ENCODE results near the gene IL1B. TPM values are rescaled to one million over a fixed set of nuclear protein-coding genes. Genes with fewer than 3 reads are reported as not detected.

IL1B gene
- total RNA-seq, 2 experiments from 2014 or later = 3.8 to 5.6 TPM

DNA sequence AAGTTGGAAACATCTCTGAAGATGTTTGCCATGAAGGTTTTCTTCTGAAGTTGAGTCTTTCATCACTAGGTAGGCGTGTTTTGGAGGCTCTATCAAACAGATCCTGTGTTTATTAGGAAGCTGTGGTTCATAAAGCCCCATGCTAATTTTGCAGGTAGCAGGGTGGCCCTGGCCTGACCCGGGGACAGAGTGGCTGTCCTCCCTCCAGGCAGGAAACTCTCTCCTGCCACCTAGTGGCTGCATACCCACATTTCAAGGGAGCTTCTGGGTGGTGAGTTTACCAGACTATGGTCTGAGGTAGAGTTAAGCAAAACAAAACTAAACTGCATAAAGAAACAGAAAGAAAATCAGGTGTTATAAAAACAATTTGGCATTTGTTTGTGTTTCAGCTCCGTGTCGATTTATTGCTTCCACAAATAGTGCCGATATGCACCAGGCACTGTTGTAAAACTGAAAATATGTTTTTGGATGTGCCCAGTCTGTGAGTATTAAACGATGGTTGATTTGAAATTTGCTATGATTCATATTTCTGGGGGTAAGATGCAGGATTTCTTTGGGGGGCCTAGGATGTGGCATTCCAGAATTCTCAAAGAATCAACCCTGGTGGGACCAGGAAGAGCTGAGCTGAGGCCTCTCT, 48.4 kb upstream of the IL1B start:
- H3K27ac Mint-ChIP-seq = no peak overlapping the region
- ChIA-PET POLR2A (interaction anchor here (0.6 to 1.0 kb wide), 2 partner anchors 19 to 135 kb away, joined by 3 to 5 read pairs; no protein-coding TSS in a partner anchor), CTCF (interaction anchor here (0.7 to 2.3 kb wide), 8 partner anchors 11 to 136 kb away, joined by 3 to 25 read pairs (median 4); partner anchors contain the start of gene CKAP2L)
- ATAC-seq (ENCODE audit: poor library complexity) = peak; percentile 78
- no peaks in the 10 kb centered on the region for H3K9me3 Mint-ChIP-seq
- H3K27ac ChIP-seq (ENCODE audit: low read depth in 1 of 2, low read length in 2 of 2) = no peak overlapping the region
- DNase-seq = peak; percentile 39 to 78 (median 58)
- H3K27me3 ChIP-seq (ENCODE audit: control insufficient read depth in 1 of 2, insufficient read depth in 2 of 2, low read length in 2 of 2) = no peaks in the 10 kb centered on the region
- peaks cover 6% of the 10 kb centered on the region for H3K4me1 Mint-ChIP-seq (ENCODE audit: low read depth)
- TF ChIP-seq, protein P1, sequence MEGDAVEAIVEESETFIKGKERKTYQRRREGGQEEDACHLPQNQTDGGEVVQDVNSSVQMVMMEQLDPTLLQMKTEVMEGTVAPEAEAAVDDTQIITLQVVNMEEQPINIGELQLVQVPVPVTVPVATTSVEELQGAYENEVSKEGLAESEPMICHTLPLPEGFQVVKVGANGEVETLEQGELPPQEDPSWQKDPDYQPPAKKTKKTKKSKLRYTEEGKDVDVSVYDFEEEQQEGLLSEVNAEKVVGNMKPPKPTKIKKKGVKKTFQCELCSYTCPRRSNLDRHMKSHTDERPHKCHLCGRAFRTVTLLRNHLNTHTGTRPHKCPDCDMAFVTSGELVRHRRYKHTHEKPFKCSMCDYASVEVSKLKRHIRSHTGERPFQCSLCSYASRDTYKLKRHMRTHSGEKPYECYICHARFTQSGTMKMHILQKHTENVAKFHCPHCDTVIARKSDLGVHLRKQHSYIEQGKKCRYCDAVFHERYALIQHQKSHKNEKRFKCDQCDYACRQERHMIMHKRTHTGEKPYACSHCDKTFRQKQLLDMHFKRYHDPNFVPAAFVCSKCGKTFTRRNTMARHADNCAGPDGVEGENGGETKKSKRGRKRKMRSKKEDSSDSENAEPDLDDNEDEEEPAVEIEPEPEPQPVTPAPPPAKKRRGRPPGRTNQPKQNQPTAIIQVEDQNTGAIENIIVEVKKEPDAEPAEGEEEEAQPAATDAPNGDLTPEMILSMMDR (IDR thresholded peaks at IDR 0.05) = peak; percentile 95
- H3K36me3 Mint-ChIP-seq (ENCODE audit: low read depth) = no peaks in the 10 kb centered on the region
- H3K4me3 Mint-ChIP-seq = no peak overlapping the region
- intact Hi-C loops (cut with DNase I, micrococcal nuclease) = loop anchor here (1.0 kb wide), 2 partner anchors 135 to 136 kb away; no protein-coding TSS in a partner anchor
- H3K4me3 ChIP-seq (ENCODE audit: low read length) = no peak overlapping the region
- no peaks in the 10 kb centered on the region for H3K9me3 ChIP-seq (ENCODE audit: control insufficient read depth in 1 of 2, insufficient read depth in 1 of 2, low read length in 2 of 2)
- no peaks in the 10 kb centered on the region for H3K36me3 ChIP-seq (ENCODE audit: insufficient read depth, low read length)
- peaks cover 8% of the 10 kb centered on the region for H3K4me1 ChIP-seq (ENCODE audit: insufficient read depth, low read length)
- no peaks in the 10 kb centered on the region for H3K27me3 Mint-ChIP-seq

DNA sequence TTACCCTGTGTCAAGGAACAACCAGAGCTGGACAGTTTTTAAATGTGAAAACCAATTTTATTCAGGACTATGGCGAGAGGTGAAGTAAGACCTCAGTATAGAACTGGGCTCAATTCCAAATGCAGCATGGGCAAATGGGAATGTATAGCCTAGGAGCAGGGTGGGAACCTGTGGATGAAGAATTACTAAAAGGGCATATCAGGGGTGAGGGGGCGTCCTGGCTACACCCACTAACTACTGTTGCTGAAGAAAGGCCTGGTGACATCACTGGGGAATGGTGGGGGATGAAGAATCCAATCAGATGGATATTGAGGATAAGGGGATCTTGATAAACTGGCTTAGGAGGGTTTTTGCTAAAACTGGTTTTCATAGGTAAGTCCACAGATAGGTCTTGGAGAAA, 47.1 kb upstream of the IL1B start:
- POLR2A ChIA-PET = no interaction called here

DNA sequence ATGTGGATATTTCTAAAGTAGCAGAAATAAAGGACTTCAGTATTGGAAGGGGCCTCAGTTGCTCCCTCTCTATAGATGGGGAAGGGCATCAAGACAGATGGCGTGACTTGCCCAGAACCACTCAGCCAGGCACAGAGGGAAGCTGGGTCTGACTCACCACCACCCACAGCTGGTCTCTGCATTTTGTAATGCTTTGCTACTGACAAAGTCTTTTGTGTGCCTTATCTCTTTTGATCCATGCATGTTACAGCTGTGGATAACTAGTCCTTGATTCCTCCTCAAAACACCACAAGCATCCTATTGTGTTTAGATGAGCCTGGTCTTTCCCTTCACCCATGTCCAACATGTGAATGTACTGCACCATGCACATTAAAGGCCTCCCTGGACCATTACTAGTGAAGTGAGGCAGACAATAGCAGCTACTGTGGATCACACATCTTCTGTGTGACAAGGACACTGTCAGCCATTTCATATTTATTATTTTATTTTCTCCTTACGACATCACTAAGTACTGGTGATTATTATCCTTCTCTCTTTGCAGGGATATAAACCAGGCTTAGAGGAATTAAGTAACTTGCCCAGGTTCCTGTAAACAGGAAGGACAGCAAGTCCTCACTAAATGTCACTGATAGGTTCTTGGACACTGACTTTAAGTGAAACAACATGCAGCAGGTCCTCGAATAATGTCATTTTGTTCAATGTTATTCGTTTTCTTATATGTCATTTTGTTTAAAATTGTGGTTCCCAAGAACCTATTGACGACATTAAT, 44.8 kb upstream of the IL1B start:
- no peak overlapping the region for H3K27ac Mint-ChIP-seq
- Histone ChIP-seq H3K27ac (ENCODE audit: low read depth in 1 of 2, low read length in 2 of 2) (no peak overlapping the region), H3K9me3 (ENCODE audit: control insufficient read depth in 1 of 2, insufficient read depth in 1 of 2, low read length in 2 of 2) (no peaks in the 10 kb centered on the region), H3K4me3 (ENCODE audit: low read length) (no peak overlapping the region), H3K27me3 (ENCODE audit: control insufficient read depth in 1 of 2, insufficient read depth in 2 of 2, low read length in 2 of 2) (no peaks in the 10 kb centered on the region), H3K4me1 (ENCODE audit: insufficient read depth, low read length) (peaks cover 8% of the 10 kb centered on the region), H3K36me3 (ENCODE audit: insufficient read depth, low read length) (no peaks in the 10 kb centered on the region)
- no peaks in the 10 kb centered on the region for H3K9me3 Mint-ChIP-seq
- peak in 3 of 14 experiments; percentile 4 to 69 (median 59) for DNase-seq
- TF ChIP-seq, protein P1 (IDR thresholded peaks at IDR 0.05) = no peak
- H3K4me1 Mint-ChIP-seq (ENCODE audit: low read depth) = peaks cover 6% of the 10 kb centered on the region
- POLR2A ChIA-PET = no interaction called here
- no peaks in the 10 kb centered on the region for H3K27me3 Mint-ChIP-seq
- no peak for ATAC-seq (ENCODE audit: poor library complexity)
- no peak overlapping the region for H3K4me3 Mint-ChIP-seq
- CTCF ChIA-PET = interaction anchor here (1.1 kb wide), 1 partner anchor 132 kb away, joined by 4 read pairs; no protein-coding TSS in a partner anchor
- intact Hi-C loops (cut with DNase I, micrococcal nuclease) = no loop called here
- no peaks in the 10 kb centered on the region for H3K36me3 Mint-ChIP-seq (ENCODE audit: low read depth)

More for the DNA sequence above, 47.1 kb upstream of the IL1B start:
- Mint-ChIP-seq H3K27ac (no peak overlapping the region), H3K4me1 (ENCODE audit: low read depth) (peaks cover 6% of the 10 kb centered on the region), H3K4me3 (no peak overlapping the region), H3K9me3 (no peaks in the 10 kb centered on the region), H3K36me3 (ENCODE audit: low read depth) (no peaks in the 10 kb centered on the region), H3K27me3 (no peaks in the 10 kb centered on the region)
- DNase-seq (no peak), ATAC-seq (ENCODE audit: poor library complexity) (no peak)
- CTCF ChIA-PET = no interaction called here
- Histone ChIP-seq H3K27me3 (ENCODE audit: control insufficient read depth in 1 of 2, insufficient read depth in 2 of 2, low read length in 2 of 2) (no peaks in the 10 kb centered on the region), H3K27ac (ENCODE audit: low read depth in 1 of 2, low read length in 2 of 2) (no peak overlapping the region), H3K36me3 (ENCODE audit: insufficient read depth, low read length) (no peaks in the 10 kb centered on the region), H3K9me3 (ENCODE audit: control insufficient read depth in 1 of 2, insufficient read depth in 1 of 2, low read length in 2 of 2) (no peaks in the 10 kb centered on the region), H3K4me3 (ENCODE audit: low read length) (no peak overlapping the region), H3K4me1 (ENCODE audit: insufficient read depth, low read length) (peaks cover 8% of the 10 kb centered on the region)
- TF ChIP-seq, protein P1 (IDR thresholded peaks at IDR 0.05) = no peak
- intact Hi-C loops (cut with DNase I, micrococcal nuclease) = no loop called here
